Heart left ventricle (tissue), 16 donors: ENCODE measurements around the gene ARID3A. TPM values are rescaled to one million over a fixed set of nuclear protein-coding genes. Genes with fewer than 3 reads are reported as not detected.

ENCODE experiments used
- ATAC-seq, 4 donors: fragments of 200-7000 bp; cut with Tn5 transposase; one replicate each; pipeline ENCODE4 v1.9.1; 2020 to 2022; ENCODE audit warnings: moderate library complexity in 4 of 4, mild to moderate bottlenecking in 3 of 4, moderate number of reproducible peaks in 1 of 4
- DNase-seq, 5 donors: peaks; one replicate each; pipeline ENCODE4 v3.0.0-alpha.2; 2020
- H3K27ac ChIP-seq, 12 donors: fragments of 200-600 bp; sonication (generic) in 4 of 12; one replicate each; pipeline versions ENCODE4 v1.5.0 to v1.8.0; 2016 to 2022; ENCODE audit warnings: mild to moderate bottlenecking in 2 of 12
- H3K27me3 ChIP-seq, 9 donors: fragments of 200-600 bp; sonication (generic) in 2 of 9; one replicate each; pipeline versions ENCODE4 v1.5.1 to v1.8.0; 2016 to 2022; ENCODE audit warnings: mild to moderate bottlenecking in 3 of 9
- H3K36me3 ChIP-seq, 9 donors: fragments of 200-600 bp; sonication (generic) in 2 of 9; one replicate each; pipeline versions ENCODE4 v1.5.0 to v1.8.0; 2018 to 2022; ENCODE audit warnings: mild to moderate bottlenecking in 2 of 9
- H3K4me1 ChIP-seq, 12 donors: fragments of 200-600 bp; sonication (generic) in 4 of 12; one replicate each; pipeline versions ENCODE4 v1.5.0 to v1.8.0; 2016 to 2022; ENCODE audit warnings: mild to moderate bottlenecking in 3 of 12
- H3K4me3 ChIP-seq, 12 donors: fragments of 200-600 bp; sonication (generic) in 4 of 12; one replicate each; pipeline versions ENCODE4 v1.5.0 to v1.8.0; 2017 to 2022; ENCODE audit warnings: mild to moderate bottlenecking in 9 of 12, moderate library complexity in 4 of 12
- H3K9me3 ChIP-seq, 12 donors: fragments of 200-600 bp; sonication (generic) in 4 of 12; one replicate each; pipeline versions ENCODE4 v1.5.0 to v1.8.0; 2016 to 2022; ENCODE audit warnings: mild to moderate bottlenecking in 1 of 12
- CTCF ChIP-seq, 12 donors: fragments of 200-600 bp; sonication (generic) in 4 of 12; IDR thresholded peaks; one replicate each; pipeline versions ENCODE4 v1.5.0 to v1.8.0; 2018 to 2022; ENCODE audit warnings: antibody characterized with exemption in 12 of 12, mild to moderate bottlenecking in 5 of 12
- POLR2A ChIP-seq, 2 donors: fragments of 450-650 bp; IDR thresholded peaks; one replicate each; pipeline ENCODE4 v1.6.1; 2017; ENCODE audit warnings: antibody characterized with exemption in 2 of 2, mild to moderate bottlenecking in 2 of 2, moderate library complexity in 2 of 2
- WGBS, 4 donors: extraction: QIAGEN DNeasy Blood & Tissue Kit in 2 of 4; methylation state at CpG; one replicate each; pipeline versions ENCODE4 v1.1.5 to v1.1.7; 2013 to 2018; 5-methylcytosine and 5-hydroxymethylcytosine counted together
- intact Hi-C, 10 donors: fragments of 100-400 bp; cut with DNase I; formaldehyde crosslinking; loops; one replicate each; pipeline versions ENCODE4 v1.11.1 to v1.14.2; 2022
- polyA plus RNA-seq, 2 donors: library from polyadenylated mRNA; stranded (reverse); fragments of 200-250 nt; gene quantifications; one replicate each; pipeline ENCODE4 v1.2.3, GENCODE V29; 2013
- total RNA-seq, 9 donors: library from RNA; depleted of rRNA in 2 of 9; stranded (reverse); fragments of >200 nt in 2 of 9; fragmentation: NEBNext Ultra II Directional in 3 of 9; extraction: Animal tissue kit (Norgen Biotek cat#: 25700) in 3 of 9; gene quantifications; one replicate each; pipeline versions ENCODE4 v1.1.0 to v1.2.4, GENCODE V29; 2016 to 2023
- donor health status: ischemic (EF 13 %, LVEDD 7.1; RV severe dilation, severe dysfunction).
- donor health status: healthy with polysubstance abuse.
- donor health status: DM: no; HTN: yes; CAD: no.
- donor health status: DM: no; HTN: no; CAD: no.
- donor health status: ischemic (EF 25% LVEDD 6.9; RV normal size, moderate dysfunction).
- donor health status: ischemic (EF 25% LVEDD 5.7; RV mildly dilated, moderate dysfunction).
- donor health status: healthy.
- donor health status: DM: yes; HTN: yes; CAD: no.
- donor health status: ischemic (EF 35%, LVEDD 5.7; RV mildly dilated, moderate dysfunction).
- donor health status: nonischemic (EF 11% LVEDD 7.7; RV severe dilation, severe dysfunction).
- donor health status: DM: yes; HTN: yes; CAD: no.
- donor health status: PGD.
- donor health status: ischemic (EF 29% LVEDD 5.4; RV normal size, mild dysfunction).
- donor health status: nonischemic (EF 23%, LVEDD 6.1; RV moderate dilation, normal function).

Gene ARID3A
- total and polyA plus RNA-seq, 11 donors = 1.9 to 15.7 (median 5.8) TPM

- H3K4me3 ChIP-seq = no peak overlapping the region
- no peaks in the 10 kb centered on the region for H3K9me3 ChIP-seq
- WGBS, 4 donors = 16 to 40% (median 28%) methylated on average over 4 to 12 of the region's 12 CpGs
- ATAC-seq (peak in 1 of 4 donors; percentile 0), DNase-seq (no peak)
- peak overlapping the region in 10 of 12 donors; percentile 3 to 74 (median 38) for H3K27ac ChIP-seq
- H3K27me3 ChIP-seq = no peaks in the 10 kb centered on the region
- intact Hi-C loops = no loop called here
- peaks cover 0 to 40% (median 26%) of the 10 kb centered on the region in 9 donors for H3K36me3 ChIP-seq
- TF ChIP-seq POLR2A (IDR thresholded peaks at IDR 0.05) (no peak), CTCF (IDR thresholded peaks at IDR 0.05) (no peak)
- peaks cover 30 to 66% (median 54%) of the 10 kb centered on the region in 12 donors for H3K4me1 ChIP-seq
Observed at GRCh38 chr19:1016647-1017114, 90.8 kb downstream of the ARID3A start.

GRCh38 chr19:1017115-1017905 is 91.5 kb downstream of the ARID3A start:
- Histone ChIP-seq H3K27ac (peak overlapping the region in 10 of 12 donors; percentile 3 to 74 (median 38)), H3K27me3 (no peaks in the 10 kb centered on the region), H3K4me3 (peak overlapping the region in 3 of 12 donors; percentile 10 to 12 (median 12)), H3K36me3 (peaks cover 0 to 34% (median 19%) of the 10 kb centered on the region in 9 donors), H3K4me1 (peaks cover 30 to 72% (median 58%) of the 10 kb centered on the region in 12 donors), H3K9me3 (no peaks in the 10 kb centered on the region)
- no peak for ATAC-seq
- no peak for DNase-seq
- intact Hi-C loops = no loop called here
- TF ChIP-seq POLR2A (IDR thresholded peaks at IDR 0.05) = no peak
- TF ChIP-seq CTCF (IDR thresholded peaks at IDR 0.05) = no peak
- WGBS, 4 donors = 36 to 60% (median 52%) methylated on average over 18 to 24 of the region's 24 CpGs

GRCh38 chr19:1017906-1018305 is 92.1 kb downstream of the ARID3A start:
- intact Hi-C loops = no loop called here
- 77 to 88% (median 85%) methylated on average over 3 to 9 of the region's 9 CpGs for WGBS, 4 donors
- Histone ChIP-seq H3K27me3 (no peaks in the 10 kb centered on the region), H3K27ac (peak overlapping the region in 5 of 12 donors; percentile 14 to 74 (median 49)), H3K4me1 (peaks cover 30 to 76% (median 63%) of the 10 kb centered on the region in 12 donors), H3K4me3 (peak overlapping the region in 2 of 12 donors; percentile 12 to 72), H3K36me3 (peaks cover 0 to 28% (median 14%) of the 10 kb centered on the region in 9 donors), H3K9me3 (no peaks in the 10 kb centered on the region)
- no peak for ATAC-seq
- no peak for DNase-seq
- TF ChIP-seq POLR2A (IDR thresholded peaks at IDR 0.05) (no peak), CTCF (IDR thresholded peaks at IDR 0.05) (no peak)

- no peak for ATAC-seq
- intact Hi-C loops = no loop called here
- H3K4me1 ChIP-seq = peaks cover 30 to 79% (median 65%) of the 10 kb centered on the region in 12 donors
- no peak for TF ChIP-seq CTCF (IDR thresholded peaks at IDR 0.05)
- TF ChIP-seq POLR2A (IDR thresholded peaks at IDR 0.05) = no peak
- peaks cover 0 to 23% (median 9%) of the 10 kb centered on the region in 9 donors for H3K36me3 ChIP-seq
- no peak for DNase-seq
- H3K27ac ChIP-seq = peak overlapping the region in 1 of 12 donors; percentile 74
- no peaks in the 10 kb centered on the region for H3K9me3 ChIP-seq
- peak overlapping the region in 3 of 12 donors; percentile 72 to 96 (median 91) for H3K4me3 ChIP-seq
- 50 to 71% (median 65%) methylated on average over 2 to 5 of the region's 5 CpGs for WGBS, 4 donors
- H3K27me3 ChIP-seq = no peaks in the 10 kb centered on the region
Observed at GRCh38 chr19:1018393-1018792, 92.6 kb downstream of the ARID3A start.
